Thoracic aorta endothelial cell (primary cell): ENCODE data around the gene OR10G4. TPM values are rescaled to one million over a fixed set of nuclear protein-coding genes. Genes with fewer than 3 reads are reported as not detected.

Source experiments
- total RNA-seq: library from RNA; depleted of rRNA; stranded (reverse); fragments of >200 nt; gene quantifications from 2 replicates; pipeline ENCODE4 v1.2.3, GENCODE V29; 2012

Gene OR10G4
- 0.13 TPM in 1 of 2 replicates, not detected in the other for total RNA-seq

DNA sequence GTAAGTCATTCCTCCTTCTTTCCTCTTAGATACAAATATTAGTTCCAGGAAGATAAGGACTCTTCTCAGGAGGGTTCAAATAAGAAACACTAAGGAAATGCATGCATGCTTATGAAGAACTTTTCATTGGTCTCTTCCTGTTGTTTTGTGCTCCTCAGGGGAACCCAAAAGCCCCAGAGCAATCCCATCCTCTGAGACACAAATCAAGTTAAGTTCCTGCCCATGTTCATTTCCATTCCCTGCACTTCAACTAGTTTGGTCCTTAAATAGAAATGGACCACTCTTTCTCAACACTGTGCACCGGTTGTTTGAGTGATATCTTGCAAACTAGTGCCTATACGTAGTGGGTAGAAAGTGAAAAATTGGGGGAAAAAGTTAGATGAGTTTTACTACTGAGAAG lies at the start of gene OR10G4:
TSS of gene OR10G4 (plus strand) at position 301 of the 400 bp plus-strand sequence. CDS start 2,578 bp downstream, outside the sequence.

DNA sequence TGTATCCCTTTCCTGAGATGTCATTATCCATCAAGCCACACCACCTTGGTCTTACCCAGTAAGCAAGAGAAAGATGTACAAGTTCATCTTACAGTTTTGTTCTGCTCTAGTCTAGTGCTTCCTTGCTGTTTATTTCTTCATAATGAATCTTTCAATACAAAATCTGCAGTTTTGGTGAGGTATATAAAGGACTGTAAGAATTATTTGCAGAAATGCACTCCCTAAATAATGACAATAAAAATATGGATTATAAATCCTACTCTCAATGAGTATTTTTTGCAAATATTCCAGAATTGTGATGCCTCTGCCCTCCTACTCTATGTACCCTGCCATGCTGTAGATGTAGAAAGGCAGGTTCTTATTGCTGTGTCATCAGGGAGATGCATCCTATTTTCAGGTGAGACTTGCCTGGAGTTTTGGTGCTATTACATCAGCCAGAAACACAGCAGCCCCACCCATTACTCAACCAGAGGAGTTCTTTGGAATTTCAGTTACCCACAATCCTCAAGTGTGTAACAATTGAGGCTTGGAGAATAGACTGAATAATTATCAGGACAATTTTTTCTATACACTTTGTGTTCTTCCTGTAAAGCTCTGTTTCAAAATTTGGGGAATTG lies 35.0 kb upstream of the OR10G4 start, which contains the start of gene OR10S1:
TSS of gene OR10S1 (minus strand) at position 51 of the 617 bp plus-strand sequence. CDS start 117 bp downstream, outside the sequence.

GRCh38 chr11:123995119-123995518 lies 17.7 kb upstream of the OR10G4 start, which contains the start of gene OR10G6:
OR10G6 (minus strand) TSS chr11:123995161; CDS start chr11:123995161, 0 bp downstream.

DNA sequence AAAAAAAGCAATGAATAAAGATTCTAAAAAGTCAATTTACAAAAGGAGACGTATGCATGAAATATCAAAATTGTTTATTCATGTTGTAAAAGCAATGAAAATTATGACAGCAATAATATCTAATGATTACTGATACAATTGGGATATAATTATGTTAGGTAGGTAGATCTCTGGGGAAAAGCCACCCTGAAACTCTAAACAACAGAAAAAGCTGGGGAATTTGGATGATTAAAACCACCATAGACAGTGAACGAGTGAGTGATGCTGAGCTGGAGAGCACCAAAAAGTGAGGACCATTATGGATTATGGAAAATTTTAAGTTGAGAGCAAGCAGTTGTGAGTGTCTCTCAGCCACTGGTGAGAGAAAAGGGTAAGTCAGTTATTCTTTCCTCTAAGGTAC lies 13.7 kb downstream of the OR10G4 start, which contains the start of gene OR10G8:
TSS of gene OR10G8 (plus strand) at position 301 of the 400 bp plus-strand sequence. CDS start 2,825 bp downstream, outside the sequence.

DNA sequence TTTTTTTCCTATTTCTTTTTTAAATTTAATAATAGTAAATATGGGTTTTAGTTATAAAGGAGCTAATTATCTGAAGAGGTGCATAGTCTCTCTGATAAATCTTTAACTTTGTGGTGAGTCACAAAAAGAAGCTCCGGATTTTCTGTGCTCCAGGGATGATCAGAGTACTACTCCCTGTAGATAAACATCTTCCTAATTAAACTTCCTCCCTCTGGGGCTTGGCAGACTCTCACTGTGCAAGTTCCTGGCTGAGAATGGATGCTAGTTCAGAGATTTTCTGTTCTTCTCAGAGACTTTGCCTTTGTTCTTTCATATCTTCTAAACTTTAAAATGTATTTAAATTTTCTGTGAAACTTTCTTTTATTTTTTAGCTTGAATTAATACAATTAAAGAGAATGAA lies 28.5 kb downstream of the OR10G4 start, which contains the start of gene OR10G7:
TSS of gene OR10G7 (minus strand) at position 72 of the 400 bp plus-strand sequence. CDS start 2,324 bp downstream, outside the sequence.

Other genes with a start within 250 kb of the OR10G4 start
- not detected in 2 replicates for gene OR6M1, start 206.6 kb upstream of the OR10G4 start, total RNA-seq
- not detected in 2 replicates for gene TMEM225, start 127.3 kb upstream of the OR10G4 start, total RNA-seq
- under 0.01 TPM in 1 of 2 replicates, not detected in the other for gene OR8D4, start 110.8 kb upstream of the OR10G4 start, total RNA-seq
- not detected in 2 replicates for gene OR4D5, start 73.4 kb upstream of the OR10G4 start, total RNA-seq
- not detected in 2 replicates for gene OR6T1, start 69.2 kb upstream of the OR10G4 start, total RNA-seq
- gene OR10S1, start 35.2 kb upstream of the OR10G4 start, total RNA-seq: not detected in 2 replicates
- not detected in 2 replicates for gene OR10G6, start 17.8 kb upstream of the OR10G4 start, total RNA-seq
- gene OR10G9, start 10.0 kb downstream of the OR10G4 start, total RNA-seq: 0.14 TPM in 1 of 2 replicates, not detected in the other
- gene OR10G8, start 13.8 kb downstream of the OR10G4 start, total RNA-seq: not detected in 2 replicates
- not detected in 2 replicates for gene OR10G7, start 28.3 kb downstream of the OR10G4 start, total RNA-seq
- 14.9 and 18.2 TPM in 2 replicates for gene VWA5A, start 102.5 kb downstream of the OR10G4 start, total RNA-seq
- gene OR10D3, start 170.3 kb downstream of the OR10G4 start, total RNA-seq: under 0.01 TPM in 1 of 2 replicates, not detected in the other
- gene OR8G1, start 228.1 kb downstream of the OR10G4 start, total RNA-seq: not detected in 2 replicates
- gene OR8G5, start 243.4 kb downstream of the OR10G4 start, total RNA-seq: not detected in 2 replicates